VCaP (cell line): ENCODE data around the gene FERMT2.

Experiments
- H3K27ac ChIP-seq: fragments of 450-650 bp; 2 replicates; pipeline ENCODE4 v1.5.1; 2017
- CTCF ChIP-seq: fragments of 450-650 bp; conservative IDR thresholded peaks from 2 replicates; pipeline ENCODE4 v1.5.1; 2017; ENCODE audit warnings: mild to moderate bottlenecking, moderate library complexity

The FERMT2 gene

GRCh38 chr14:52939427-52939826 is 11.4 kb downstream of the FERMT2 start:
- TF ChIP-seq CTCF: no peak

GRCh38 chr14:52937869-52938268 is 13.0 kb downstream of the FERMT2 start:
- TF ChIP-seq CTCF: no peak
- no peak overlapping the region for H3K27ac ChIP-seq

More at GRCh38 chr14:52939427-52939826, 11.4 kb downstream of the FERMT2 start:
- no peak overlapping the region for H3K27ac ChIP-seq

- TF ChIP-seq CTCF: no peak
- H3K27ac ChIP-seq: no peak overlapping the region
These were observed 13.5 kb downstream of the FERMT2 start for GRCh38 chr14:52937306-52937705.

GRCh38 chr14:52936437-52936836 is 14.4 kb downstream of the FERMT2 start:
- no peak overlapping the region for H3K27ac ChIP-seq
- no peak for TF ChIP-seq CTCF

GRCh38 chr14:52935833-52936232 is 15.0 kb downstream of the FERMT2 start:
- TF ChIP-seq CTCF: no peak
- no peak overlapping the region for H3K27ac ChIP-seq

GRCh38 chr14:52934762-52935161 is 16.1 kb downstream of the FERMT2 start:
- TF ChIP-seq CTCF: no peak

GRCh38 chr14:52929192-52929807 is 21.6 kb downstream of the FERMT2 start:
- H3K27ac ChIP-seq: no peak overlapping the region
- TF ChIP-seq CTCF: no peak

More at GRCh38 chr14:52934762-52935161, 16.1 kb downstream of the FERMT2 start:
- no peak overlapping the region for H3K27ac ChIP-seq
